ENCODE measurements around the gene GRM7.

DNA sequence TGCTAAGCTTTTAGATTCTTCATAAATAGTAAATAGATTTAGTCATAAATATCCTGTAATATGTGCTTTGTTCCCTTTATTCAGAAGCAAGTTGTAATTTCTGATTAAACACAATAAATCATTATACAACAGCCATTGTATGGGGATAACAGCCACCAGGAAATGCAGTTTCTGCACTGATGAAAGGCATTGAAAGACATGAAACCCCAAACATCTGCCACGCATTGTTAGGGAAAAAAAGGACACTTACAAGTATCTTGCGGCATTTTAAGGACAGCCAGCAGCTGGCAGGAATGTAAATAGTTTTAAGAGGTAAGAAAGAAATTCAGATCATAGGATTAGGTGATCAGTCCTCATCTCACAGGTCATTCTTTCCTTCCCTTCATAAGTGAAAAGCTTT lies 839.6 kb downstream of the GRM7 start:
- TF ChIP-seq SMC3 (conservative IDR thresholded peaks at IDR 0.05; ENCODE audit: poor library complexity) (no peak), MXI1 (conservative IDR thresholded peaks at IDR 0.05; ENCODE audit: poor library complexity, severe bottlenecking) (no peak), POLR2AphosphoS5 (IDR thresholded peaks at IDR 0.05) (no peak), EZH2 (IDR thresholded peaks at IDR 0.05; ENCODE audit: borderline replicate concordance, insufficient read depth, low read length, poor library complexity, severe bottlenecking) (no peak), RAD21 (conservative IDR thresholded peaks at IDR 0.05) (no peak), EP300 (conservative IDR thresholded peaks at IDR 0.05; ENCODE audit: poor library complexity, severe bottlenecking) (no peak), TAF1 (IDR thresholded peaks at IDR 0.05; ENCODE audit: low read depth) (no peak)
- TF ChIP-seq, protein P1, sequence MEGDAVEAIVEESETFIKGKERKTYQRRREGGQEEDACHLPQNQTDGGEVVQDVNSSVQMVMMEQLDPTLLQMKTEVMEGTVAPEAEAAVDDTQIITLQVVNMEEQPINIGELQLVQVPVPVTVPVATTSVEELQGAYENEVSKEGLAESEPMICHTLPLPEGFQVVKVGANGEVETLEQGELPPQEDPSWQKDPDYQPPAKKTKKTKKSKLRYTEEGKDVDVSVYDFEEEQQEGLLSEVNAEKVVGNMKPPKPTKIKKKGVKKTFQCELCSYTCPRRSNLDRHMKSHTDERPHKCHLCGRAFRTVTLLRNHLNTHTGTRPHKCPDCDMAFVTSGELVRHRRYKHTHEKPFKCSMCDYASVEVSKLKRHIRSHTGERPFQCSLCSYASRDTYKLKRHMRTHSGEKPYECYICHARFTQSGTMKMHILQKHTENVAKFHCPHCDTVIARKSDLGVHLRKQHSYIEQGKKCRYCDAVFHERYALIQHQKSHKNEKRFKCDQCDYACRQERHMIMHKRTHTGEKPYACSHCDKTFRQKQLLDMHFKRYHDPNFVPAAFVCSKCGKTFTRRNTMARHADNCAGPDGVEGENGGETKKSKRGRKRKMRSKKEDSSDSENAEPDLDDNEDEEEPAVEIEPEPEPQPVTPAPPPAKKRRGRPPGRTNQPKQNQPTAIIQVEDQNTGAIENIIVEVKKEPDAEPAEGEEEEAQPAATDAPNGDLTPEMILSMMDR (IDR thresholded peaks at IDR 0.05; ENCODE audit: poor library complexity, severe bottlenecking), result no peak
- TF ChIP-seq, protein P2, sequence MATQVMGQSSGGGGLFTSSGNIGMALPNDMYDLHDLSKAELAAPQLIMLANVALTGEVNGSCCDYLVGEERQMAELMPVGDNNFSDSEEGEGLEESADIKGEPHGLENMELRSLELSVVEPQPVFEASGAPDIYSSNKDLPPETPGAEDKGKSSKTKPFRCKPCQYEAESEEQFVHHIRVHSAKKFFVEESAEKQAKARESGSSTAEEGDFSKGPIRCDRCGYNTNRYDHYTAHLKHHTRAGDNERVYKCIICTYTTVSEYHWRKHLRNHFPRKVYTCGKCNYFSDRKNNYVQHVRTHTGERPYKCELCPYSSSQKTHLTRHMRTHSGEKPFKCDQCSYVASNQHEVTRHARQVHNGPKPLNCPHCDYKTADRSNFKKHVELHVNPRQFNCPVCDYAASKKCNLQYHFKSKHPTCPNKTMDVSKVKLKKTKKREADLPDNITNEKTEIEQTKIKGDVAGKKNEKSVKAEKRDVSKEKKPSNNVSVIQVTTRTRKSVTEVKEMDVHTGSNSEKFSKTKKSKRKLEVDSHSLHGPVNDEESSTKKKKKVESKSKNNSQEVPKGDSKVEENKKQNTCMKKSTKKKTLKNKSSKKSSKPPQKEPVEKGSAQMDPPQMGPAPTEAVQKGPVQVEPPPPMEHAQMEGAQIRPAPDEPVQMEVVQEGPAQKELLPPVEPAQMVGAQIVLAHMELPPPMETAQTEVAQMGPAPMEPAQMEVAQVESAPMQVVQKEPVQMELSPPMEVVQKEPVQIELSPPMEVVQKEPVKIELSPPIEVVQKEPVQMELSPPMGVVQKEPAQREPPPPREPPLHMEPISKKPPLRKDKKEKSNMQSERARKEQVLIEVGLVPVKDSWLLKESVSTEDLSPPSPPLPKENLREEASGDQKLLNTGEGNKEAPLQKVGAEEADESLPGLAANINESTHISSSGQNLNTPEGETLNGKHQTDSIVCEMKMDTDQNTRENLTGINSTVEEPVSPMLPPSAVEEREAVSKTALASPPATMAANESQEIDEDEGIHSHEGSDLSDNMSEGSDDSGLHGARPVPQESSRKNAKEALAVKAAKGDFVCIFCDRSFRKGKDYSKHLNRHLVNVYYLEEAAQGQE (IDR thresholded peaks at IDR 0.05; ENCODE audit: borderline replicate concordance), result no peak
